Glutamatergic neuron (in vitro differentiated cells): ENCODE data around the gene ALDOC. TPM values are rescaled to one million over a fixed set of nuclear protein-coding genes. Genes with fewer than 3 reads are reported as not detected.
A peak's percentile ranks its signal among the peaks of the same experiment; 100 is the strongest.

Experiments used
- DNase-seq: peaks from one replicate; pipeline ENCODE4 v3.0.0; 2022
- H3K27ac Mint-ChIP-seq: one replicate; pipeline ENCODE4 v1.8.0; 2020; ENCODE audit warnings: mild to moderate bottlenecking, mixed read lengths, inconsistent platforms; ENCODE audit not compliant: unreplicated experiment
- H3K27me3 Mint-ChIP-seq: one replicate; pipeline ENCODE4 v1.8.0; 2020; ENCODE audit warnings: mild to moderate bottlenecking, moderate library complexity, mixed read lengths, inconsistent platforms; ENCODE audit not compliant: unreplicated experiment
- H3K36me3 Mint-ChIP-seq: one replicate; pipeline ENCODE4 v1.8.0; 2020; ENCODE audit warnings: mild to moderate bottlenecking, mixed read lengths, inconsistent platforms; ENCODE audit not compliant: unreplicated experiment
- H3K4me1 Mint-ChIP-seq: one replicate; pipeline ENCODE4 v1.8.0; 2020; ENCODE audit warnings: mild to moderate bottlenecking, low read depth, mixed read lengths, inconsistent platforms; ENCODE audit not compliant: unreplicated experiment
- H3K4me3 Mint-ChIP-seq: one replicate; pipeline ENCODE4 v1.8.0; 2020; ENCODE audit warnings: mild to moderate bottlenecking, mixed read lengths, inconsistent platforms; ENCODE audit not compliant: unreplicated experiment
- H3K9me3 Mint-ChIP-seq: one replicate; pipeline ENCODE4 v1.8.0; 2020; ENCODE audit warnings: mild to moderate bottlenecking, moderate library complexity, mixed read lengths, inconsistent platforms; ENCODE audit not compliant: unreplicated experiment
- total RNA-seq: library from RNA; stranded (reverse); fragmentation: NEBNext Ultra II Directional; extraction: Animal tissue kit (Norgen Biotek cat#: 25700); gene quantifications from one replicate; pipeline ENCODE4 v1.2.1, GENCODE V29; 2021; ENCODE audit not compliant: unreplicated experiment
- TF ChIP-seq, protein P1 (sequence below): fragments of 200-600 bp; sonication (generic); IDR thresholded peaks from one replicate; pipeline ENCODE4 v1.5.0; 2021; ENCODE audit not compliant: partially characterized antibody, unreplicated experiment

The ALDOC gene
- total RNA-seq, 1 donor from 2014 or later, result 50.9 TPM

DNA sequence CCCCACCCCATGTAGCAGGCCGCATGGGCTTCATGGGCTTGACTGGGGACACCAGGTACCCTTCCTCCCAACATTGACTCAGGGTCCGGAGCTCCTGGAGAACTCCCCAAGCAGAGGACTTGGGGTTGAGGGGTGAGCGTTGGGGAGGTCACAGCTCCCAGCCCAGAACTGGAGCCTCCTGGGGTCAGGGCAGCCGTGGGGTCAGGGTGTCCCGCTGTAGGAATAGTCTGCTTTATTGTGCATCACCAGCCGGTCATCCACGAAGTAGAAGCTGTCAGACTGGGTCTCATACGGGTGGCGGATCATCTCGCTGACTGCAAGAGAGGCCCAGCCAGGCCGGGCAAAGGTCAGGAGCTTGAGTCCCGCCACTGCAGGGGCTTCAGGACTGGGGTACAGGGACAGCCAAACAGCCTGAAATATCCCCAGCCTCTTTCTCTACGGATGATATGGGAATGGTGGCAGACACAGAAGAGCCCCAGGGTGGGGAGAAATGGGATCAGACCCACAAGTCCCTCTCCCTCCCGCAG lies 29.5 kb downstream of the ALDOC start:
- Mint-ChIP-seq H3K36me3 (no peaks in the 10 kb centered on the region), H3K4me3 (no peak overlapping the region), H3K4me1 (peaks cover 13% of the 10 kb centered on the region), H3K27ac (no peak overlapping the region), H3K9me3 (no peaks in the 10 kb centered on the region), H3K27me3 (peaks cover 11% of the 10 kb centered on the region)
- TF ChIP-seq, protein P1, sequence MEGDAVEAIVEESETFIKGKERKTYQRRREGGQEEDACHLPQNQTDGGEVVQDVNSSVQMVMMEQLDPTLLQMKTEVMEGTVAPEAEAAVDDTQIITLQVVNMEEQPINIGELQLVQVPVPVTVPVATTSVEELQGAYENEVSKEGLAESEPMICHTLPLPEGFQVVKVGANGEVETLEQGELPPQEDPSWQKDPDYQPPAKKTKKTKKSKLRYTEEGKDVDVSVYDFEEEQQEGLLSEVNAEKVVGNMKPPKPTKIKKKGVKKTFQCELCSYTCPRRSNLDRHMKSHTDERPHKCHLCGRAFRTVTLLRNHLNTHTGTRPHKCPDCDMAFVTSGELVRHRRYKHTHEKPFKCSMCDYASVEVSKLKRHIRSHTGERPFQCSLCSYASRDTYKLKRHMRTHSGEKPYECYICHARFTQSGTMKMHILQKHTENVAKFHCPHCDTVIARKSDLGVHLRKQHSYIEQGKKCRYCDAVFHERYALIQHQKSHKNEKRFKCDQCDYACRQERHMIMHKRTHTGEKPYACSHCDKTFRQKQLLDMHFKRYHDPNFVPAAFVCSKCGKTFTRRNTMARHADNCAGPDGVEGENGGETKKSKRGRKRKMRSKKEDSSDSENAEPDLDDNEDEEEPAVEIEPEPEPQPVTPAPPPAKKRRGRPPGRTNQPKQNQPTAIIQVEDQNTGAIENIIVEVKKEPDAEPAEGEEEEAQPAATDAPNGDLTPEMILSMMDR, result no peak
- no peak for DNase-seq

GRCh38 chr17:28545787-28546415 lies 30.8 kb downstream of the ALDOC start:
- H3K4me1 Mint-ChIP-seq, result peaks cover 11% of the 10 kb centered on the region
- H3K9me3 Mint-ChIP-seq, result no peaks in the 10 kb centered on the region
- TF ChIP-seq, protein P1, result no peak
- peaks cover 4% of the 10 kb centered on the region for H3K27me3 Mint-ChIP-seq
- H3K36me3 Mint-ChIP-seq, result no peaks in the 10 kb centered on the region
- H3K4me3 Mint-ChIP-seq, result no peak overlapping the region
- peak overlapping the region; percentile 49 for H3K27ac Mint-ChIP-seq
- DNase-seq, result no peak

- H3K27ac Mint-ChIP-seq, result no peak overlapping the region
- H3K9me3 Mint-ChIP-seq, result no peaks in the 10 kb centered on the region
- no peak for DNase-seq
- H3K4me1 Mint-ChIP-seq, result peaks cover 5% of the 10 kb centered on the region
- TF ChIP-seq, protein P1, result no peak
- H3K4me3 Mint-ChIP-seq, result no peak overlapping the region
- H3K36me3 Mint-ChIP-seq, result no peaks in the 10 kb centered on the region
- peaks cover 4% of the 10 kb centered on the region for H3K27me3 Mint-ChIP-seq
Measured at GRCh38 chr17:28545141-28545503, 31.6 kb downstream of the ALDOC start.

GRCh38 chr17:28544402-28545140 lies 32.1 kb downstream of the ALDOC start:
- TF ChIP-seq, protein P1, result no peak
- Mint-ChIP-seq H3K27me3 (peaks cover 4% of the 10 kb centered on the region), H3K27ac (no peak overlapping the region), H3K4me3 (no peak overlapping the region), H3K4me1 (peaks cover 3% of the 10 kb centered on the region), H3K36me3 (no peaks in the 10 kb centered on the region), H3K9me3 (no peaks in the 10 kb centered on the region)
- no peak for DNase-seq

DNA sequence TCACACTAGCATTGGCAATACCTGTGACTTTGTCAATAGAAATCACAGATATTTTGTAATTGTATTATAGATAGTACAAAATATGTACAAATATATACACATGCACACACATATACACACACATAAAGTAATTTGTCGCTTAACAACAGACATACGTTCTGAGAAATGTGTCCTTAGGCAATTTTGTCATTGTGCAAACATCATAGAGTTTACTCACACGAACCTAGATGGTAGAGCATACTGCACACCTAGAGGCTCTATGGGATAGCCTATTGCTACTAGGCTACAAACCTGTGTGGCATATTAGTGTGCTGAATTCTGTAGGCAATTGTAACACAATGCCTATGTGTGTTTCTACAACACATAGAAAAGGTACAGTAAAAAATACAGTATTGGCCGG lies 35.3 kb downstream of the ALDOC start:
- no peaks in the 10 kb centered on the region for H3K36me3 Mint-ChIP-seq
- no peaks in the 10 kb centered on the region for H3K9me3 Mint-ChIP-seq
- DNase-seq, result no peak
- peaks cover 2% of the 10 kb centered on the region for H3K27me3 Mint-ChIP-seq
- no peak overlapping the region for H3K4me3 Mint-ChIP-seq
- no peak overlapping the region for H3K27ac Mint-ChIP-seq
- peaks cover 3% of the 10 kb centered on the region for H3K4me1 Mint-ChIP-seq
- TF ChIP-seq, protein P1, result no peak
